C1 segment of cervical spinal cord (tissue), 14 donors: ENCODE results near the gene ZNF330.
A peak's percentile ranks its signal among the peaks of the same experiment; 100 is the strongest.
"Not testable (repeated sequence)": the region's sequence is repeated elsewhere in the genome, so short reads cannot be mapped to it uniquely, and the experiment has no call there.

ENCODE experiments used
- DNase-seq, 14 donors: peaks; one replicate each; lab custom pipeline; 2025; lab: John Stamatoyannopoulos, UW

The ZNF330 gene

DNA sequence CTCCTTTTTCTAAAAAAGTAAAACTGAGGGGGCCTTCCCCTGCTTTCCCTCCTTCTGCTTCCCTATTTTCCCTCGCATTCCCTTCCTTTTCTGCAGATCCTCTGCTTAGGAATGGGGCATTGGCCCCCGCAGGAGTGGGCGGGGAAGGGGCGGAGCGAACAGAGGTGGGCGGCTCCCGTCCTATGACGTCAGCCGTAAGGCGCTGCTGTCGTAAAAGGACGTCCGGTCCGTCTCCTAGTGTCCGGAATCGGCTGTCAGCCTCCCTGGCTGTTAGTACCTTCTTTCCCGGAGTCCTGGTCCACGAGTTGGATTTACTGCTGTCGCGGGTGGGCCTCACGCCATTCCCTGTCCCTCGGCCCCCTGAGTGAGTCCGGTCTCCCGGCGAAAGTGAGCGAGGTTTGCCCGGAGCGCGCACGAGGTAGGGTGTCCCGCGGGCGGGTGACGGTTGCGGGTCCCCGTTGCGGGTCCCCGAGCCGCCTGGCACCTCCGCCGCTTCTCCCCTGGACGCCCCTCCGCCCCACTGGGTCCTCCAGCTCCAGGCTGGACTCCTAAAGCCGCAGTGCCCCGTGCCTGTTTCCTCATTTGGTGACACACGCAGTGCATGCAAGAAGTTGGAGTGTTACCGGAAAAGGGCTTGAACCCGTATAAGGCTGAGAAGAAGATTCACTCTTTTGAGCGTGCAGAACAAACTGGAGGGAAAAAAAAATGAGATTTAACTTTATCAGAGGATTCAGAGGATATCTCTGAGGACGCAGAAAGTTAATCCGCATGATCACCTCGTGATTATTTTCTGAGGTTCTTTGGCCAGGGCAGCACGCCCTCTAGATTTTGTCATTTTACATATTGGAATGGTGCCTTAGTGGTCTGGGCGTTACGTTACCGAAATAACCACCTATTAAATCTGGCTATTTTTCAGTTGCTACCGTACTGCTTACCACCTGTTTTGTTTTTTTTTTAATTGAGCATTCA lies at the start of gene ZNF330:
TSS of gene ZNF330 (plus strand) at position 205 of the 969 bp plus-strand sequence. CDS start 1,477 bp downstream, outside the sequence.
- DNase-seq: peak; percentile 30 to 90 (median 84)

DNA sequence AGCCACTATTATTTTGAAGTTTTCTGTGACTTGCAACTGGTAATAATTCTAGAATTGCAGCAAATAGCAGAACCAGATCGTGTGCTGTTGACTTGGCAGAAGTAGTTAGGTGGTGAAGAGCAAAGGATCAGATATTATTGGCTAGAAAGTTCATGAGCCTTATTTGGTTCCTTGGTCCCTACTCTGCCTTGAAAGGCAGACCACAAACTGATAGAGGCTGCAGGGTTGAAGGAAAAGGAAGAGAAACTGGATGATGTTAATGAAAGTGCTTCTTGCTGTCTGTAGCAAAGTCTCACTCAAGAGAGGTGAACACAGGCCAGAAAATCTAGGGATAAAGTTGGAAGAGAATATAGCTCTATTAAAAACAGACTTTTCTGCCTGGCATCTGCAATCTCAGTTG lies 46.2 kb upstream of the ZNF330 start:
- DNase-seq: no peak

DNA sequence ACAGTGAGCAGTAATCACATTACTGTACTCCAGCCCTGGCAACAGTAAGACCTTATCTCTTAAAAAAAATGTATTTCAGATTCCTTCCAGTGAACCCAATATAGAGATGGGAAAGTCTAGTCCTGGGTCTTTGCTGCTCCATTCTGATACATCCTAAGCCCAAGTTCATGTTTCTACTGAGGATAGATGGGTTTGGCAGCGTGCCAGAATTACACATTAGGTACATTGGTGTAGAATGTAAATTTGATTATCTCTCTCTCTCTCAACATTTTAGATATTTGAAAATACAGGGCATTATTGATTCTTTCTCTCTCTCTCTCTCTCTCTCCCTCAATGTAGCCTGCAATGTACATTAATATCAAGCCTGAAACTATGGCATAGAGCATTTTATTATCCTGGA lies 43.5 kb upstream of the ZNF330 start:
- no peak for DNase-seq

- DNase-seq: no peak
Observed at GRCh38 chr4:141179474-141180373, 41.0 kb upstream of the ZNF330 start.

GRCh38 chr4:141180991-141181761 lies 39.5 kb upstream of the ZNF330 start:
- no peak for DNase-seq

DNA sequence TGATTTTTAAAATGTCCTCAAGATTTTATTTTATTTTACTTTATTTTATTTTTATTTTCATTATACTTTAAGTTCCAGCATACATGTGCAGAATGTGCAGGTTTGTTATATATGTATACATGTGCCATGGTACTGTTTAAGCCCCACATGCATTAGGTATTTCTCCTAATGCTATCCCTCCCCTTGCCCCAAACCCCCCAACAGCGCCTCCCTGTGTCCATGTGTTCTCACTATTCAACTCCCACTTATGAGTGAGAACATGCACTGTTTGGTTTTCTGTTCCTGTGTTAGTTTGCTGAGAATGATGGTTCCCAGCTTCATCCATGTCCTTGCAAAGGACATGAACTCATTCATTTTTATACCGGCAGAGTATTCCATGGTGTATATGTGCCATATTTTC lies 37.2 kb upstream of the ZNF330 start:
- DNase-seq: not testable (repeated sequence)

DNA sequence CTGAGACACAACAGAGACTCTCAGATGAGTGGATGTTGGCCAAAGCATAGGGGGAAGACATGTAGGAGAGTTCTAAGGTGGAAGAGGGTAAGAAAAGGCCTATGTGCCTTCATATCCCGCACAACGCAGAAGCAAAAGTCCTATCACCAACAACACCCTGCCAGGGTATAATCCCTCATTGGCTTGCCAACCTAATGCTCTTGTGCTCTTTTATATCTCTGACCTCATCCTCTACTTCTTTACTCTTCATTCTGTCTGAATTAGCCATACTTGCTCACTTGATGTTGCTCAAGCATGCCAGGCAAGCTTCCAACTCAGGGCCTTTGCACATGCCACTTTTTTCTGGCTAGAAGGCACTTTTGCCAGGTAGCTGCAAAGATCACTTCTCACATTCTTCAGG lies 28.1 kb upstream of the ZNF330 start:
- DNase-seq: no peak

DNA sequence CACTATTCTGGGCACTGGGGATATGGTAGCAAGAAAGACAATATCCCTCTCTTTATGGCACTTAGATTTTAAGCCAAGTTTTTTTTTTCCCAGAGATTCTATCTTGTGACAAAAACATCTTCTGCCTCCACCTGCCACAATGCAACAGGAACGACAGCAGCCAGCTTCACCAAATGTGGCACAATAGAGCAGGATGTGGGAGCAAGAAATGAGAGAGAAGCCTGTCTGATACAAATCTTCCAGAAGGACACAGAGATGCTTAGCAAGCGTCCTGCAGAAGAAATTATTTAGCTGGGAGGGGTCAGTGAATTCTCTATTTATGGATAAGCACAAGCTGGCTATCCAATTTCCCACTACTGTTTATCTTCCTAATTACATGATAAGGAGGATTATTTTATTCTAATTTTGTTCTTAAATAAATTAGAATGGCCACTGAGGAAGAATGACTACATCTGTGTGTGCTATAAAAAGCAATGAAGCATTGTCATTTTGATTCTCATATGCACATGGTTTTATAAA lies 27.1 kb upstream of the ZNF330 start:
- DNase-seq: peak in 1 of 14 donors; percentile 25

DNA sequence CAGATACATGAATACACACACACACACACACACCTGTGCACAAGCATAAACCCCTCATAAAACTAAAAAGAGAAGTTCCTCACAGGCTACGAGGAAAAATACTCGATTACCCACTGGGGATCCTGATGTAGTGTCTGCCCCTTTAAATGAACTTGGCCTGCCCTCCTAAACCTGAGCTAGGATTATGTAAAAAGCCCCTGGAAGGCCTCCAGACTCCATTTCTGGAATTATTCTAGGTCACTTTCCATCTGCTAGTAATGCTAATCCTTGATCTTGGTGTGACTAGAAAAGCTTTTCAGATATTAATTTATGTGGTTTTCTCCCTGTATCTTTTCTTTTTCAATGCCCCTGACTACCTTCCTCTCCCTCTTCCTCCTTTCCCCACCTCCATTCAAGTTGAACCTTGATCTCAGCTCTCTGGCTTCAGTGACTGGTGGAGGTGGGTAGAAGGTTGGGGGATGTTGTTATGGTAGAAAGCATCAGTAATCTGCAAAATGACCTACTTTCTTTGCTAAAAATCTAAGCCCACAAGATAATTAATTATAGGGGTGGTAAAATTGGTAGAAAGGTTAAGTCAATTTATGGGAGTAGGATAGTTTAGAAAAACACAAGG lies 25.5 kb upstream of the ZNF330 start:
- DNase-seq: peak in 1 of 14 donors; percentile 80

DNA sequence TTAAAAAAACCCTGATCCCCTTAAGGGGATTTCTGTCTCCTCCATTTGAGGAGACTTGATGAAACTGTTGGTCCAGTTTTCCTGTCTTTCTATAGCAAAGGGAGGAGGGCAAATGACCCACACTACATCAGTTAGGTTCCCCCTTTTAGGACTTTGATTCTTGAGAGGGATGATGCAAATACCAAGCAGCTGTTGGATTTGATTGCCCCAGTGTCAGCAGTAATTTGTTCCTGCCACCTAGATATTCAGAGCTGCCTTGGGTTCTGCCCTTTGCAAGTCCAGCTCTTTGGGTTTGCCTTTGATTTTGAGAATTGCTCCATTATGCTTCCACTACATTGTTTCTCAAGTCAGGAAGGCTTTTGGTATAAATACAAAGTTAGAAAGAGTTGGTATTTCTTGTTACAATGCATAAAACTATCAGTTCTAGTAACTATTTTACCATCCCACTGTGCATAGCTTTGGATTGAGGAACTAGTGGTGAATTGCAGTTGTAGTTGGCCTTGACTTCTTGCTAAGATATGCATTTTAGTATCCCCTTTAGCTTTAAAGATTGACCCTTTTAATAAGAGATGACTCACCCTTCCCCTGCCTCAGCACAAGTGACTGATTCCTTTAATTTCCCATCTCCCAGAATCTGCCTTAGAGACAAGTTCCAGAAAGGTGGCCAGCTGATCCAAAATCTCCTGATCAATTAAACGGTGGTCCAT lies 24.3 kb upstream of the ZNF330 start:
- no peak for DNase-seq

DNA sequence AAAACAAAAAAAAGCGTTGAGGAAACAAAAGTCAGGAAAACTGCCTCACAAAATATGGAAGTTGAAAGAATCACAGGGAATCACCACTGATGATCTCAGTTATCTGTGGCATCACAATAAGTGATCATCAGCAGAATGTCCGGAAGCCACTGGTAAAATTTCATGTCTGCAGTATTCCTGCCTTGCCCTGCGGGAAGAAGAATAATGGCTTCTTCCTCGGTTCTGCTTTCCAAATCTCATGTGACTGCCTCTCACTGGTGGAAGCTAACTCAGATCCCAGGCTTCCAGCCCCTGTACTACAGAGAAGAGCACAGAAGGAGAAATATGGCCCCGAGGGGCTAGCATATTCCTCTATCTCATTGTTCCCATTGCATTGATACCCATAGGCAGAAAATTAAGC lies 12.7 kb upstream of the ZNF330 start:
- DNase-seq: no peak

DNA sequence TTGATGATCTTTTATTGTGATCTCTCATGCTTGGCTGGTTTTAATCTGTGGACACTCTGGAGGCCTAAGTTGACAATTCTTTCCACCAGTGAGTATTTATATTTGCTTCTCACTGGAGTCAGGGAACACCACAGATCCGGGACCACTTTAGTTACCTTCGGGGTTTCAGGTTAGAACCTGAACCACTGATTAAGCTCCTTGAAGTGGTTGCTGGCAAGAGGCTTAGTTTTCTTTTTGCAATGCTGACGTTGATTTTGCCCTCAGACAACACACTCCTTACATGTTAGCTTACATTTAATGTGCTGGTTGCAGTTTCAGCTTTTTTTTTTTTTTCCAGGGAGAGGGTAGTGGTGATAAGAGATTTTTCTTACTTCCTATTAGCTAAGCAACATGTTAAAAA lies 10.5 kb upstream of the ZNF330 start:
- no peak for DNase-seq

GRCh38 chr4:141213550-141213991 lies 7.1 kb upstream of the ZNF330 start:
- DNase-seq: no peak

GRCh38 chr4:141215030-141215429 lies 5.7 kb upstream of the ZNF330 start:
- DNase-seq: no peak

DNA sequence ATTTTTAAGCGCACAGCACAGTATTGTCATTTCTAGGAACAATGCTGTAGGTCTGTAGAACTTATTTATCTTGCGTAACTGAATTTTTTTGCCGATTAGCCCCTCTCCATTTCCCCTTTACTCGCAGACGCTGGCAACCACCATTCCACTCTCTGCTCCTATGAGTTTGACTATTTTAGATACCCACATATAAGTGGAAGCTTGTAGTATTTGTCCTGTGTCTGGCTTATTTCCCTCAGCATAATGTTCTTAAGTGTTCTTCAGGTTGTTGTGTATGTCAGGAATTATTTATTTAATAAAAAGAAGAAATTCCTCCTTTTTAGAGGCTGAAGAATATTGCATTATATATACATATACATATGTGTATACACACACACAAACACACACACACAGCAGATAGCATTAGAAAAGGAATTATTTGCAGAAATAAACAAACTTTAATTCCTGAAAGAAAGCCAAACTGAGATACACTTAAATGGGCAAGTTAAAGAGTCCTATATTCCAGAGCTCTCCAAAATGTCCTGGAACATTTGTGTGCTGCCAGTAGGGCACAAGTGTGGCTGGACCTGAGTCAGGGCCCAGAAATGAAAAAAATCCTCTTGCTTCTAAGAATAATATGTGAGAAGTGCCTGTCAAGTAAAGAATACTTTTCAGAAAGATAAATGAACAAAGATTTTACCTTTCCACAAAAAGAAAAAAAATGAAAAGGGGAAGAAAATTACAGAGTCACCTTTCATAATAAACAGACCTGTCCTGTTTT lies 4.5 kb upstream of the ZNF330 start:
- no peak for DNase-seq

DNA sequence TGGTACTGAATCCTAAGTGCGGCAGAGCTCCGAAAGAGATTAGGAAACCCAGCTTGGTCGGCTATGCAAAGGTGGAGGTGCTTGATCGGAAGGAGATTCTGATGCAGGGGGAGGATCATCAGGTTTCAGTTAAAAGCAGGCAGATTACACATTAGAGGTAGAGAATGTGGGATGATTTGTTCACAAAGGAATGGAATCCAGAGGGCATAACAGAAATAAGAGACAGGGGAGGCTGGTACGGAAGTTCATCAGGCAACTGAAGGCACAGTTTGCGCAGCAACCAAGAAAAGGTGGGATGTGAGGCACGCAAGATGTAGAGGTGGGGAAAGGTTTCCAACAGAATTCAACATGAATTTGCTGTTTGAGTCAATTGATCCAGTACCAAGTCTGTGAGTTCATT lies 424 bp upstream of the ZNF330 start:
- no peak for DNase-seq

DNA sequence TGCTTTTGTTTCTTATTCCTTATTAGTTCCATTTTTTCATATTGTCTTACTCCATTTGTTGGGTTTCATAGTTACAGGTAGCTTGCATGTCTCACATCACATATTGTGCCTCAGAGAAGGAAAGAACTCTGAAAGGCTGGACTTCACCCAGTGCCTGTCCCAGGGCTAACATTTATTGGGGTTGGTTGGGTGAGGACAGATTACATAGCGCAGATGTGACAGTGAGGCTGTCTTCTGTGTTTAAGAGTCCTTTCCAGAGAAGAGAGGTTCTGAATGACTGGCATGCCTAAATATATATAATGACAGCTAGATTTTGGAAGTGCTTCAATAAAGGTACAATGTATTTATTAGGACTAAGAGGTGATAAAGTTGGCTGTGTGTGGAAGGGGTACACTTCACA lies 2.7 kb downstream of the ZNF330 start:
- no peak for DNase-seq

DNA sequence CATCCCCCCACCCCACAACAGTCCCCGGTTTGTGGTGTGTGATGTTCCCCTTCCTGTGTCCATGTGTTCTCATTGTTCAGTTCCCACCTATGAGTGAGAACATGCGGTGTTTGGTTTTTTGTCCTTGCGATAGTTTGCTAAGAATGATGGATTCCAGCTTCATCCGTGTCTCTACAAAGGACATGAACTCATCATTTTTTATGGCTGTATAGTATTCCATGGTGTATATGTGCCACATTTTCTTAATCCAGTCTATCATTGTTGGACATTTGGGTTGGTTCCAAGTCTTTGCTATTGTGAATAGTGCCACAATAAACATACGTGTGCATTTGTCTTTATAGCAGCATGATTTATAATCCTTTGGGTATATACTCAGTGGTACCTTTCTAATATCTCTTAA lies 6.6 kb downstream of the ZNF330 start:
- not testable (repeated sequence) for DNase-seq

DNA sequence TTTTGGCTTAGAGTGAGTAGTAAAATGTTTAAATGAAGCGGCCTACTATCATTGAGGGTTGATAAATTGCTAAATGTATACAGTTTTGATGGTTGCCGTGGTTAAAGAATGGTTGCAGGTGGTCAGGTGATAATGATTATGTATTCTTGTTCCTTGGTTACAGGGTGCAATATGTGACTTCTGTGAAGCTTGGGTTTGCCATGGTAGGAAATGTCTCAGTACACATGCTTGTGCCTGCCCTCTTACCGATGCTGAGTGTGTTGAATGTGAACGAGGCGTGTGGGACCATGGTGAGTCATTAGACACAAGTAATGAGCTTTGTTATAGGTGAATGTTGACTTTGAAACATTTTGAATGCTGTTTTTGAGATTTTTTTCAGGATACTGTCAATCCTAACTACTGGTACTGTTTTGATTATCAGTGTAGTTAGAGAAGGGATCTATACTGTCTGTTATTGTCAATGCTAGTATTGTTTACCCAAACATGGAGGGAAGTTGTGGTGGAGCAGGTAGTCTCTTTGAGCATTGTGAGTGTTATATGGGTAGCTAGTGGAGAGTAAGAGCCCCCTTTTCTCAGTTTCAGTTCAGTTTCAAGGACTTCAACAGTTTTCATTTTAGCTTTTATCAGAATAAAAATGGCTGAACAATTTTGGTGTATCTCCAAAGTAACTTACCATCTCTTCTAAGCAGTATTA lies 8.9 kb downstream of the ZNF330 start:
- no peak for DNase-seq
